K562 (cell line): ENCODE measurements around the gene PAQR7. TPM values are rescaled to one million over a fixed set of nuclear protein-coding genes. Genes with fewer than 3 reads are reported as not detected.

Source experiments
- BACH1 ChIP-seq: fragments of 200-800 bp; sonication (Bioruptor generic); IDR thresholded peaks from 2 replicates; pipeline ENCODE4 v1.6.1; 2016; ENCODE audit warnings: missing genetic modification characterization, missing compliant biosample characterization
- FOXP1 ChIP-seq: sonication (generic); formaldehyde crosslinking; IDR thresholded peaks from 2 replicates; pipeline ENCODE4 v1.8.0; 2022; ENCODE audit warnings: mild to moderate bottlenecking, missing genetic modification reagents
- MIER1 ChIP-seq: fragments of 450-650 bp; IDR thresholded peaks from 2 replicates; pipeline ENCODE4 v1.6.1; 2016; ENCODE audit warnings: antibody characterized with exemption, mild to moderate bottlenecking, low read depth
- PATZ1 ChIP-seq: fragments of 250-450 bp; sonication (Bioruptor Pico); IDR thresholded peaks from 2 replicates; pipeline ENCODE4 v1.5.0; 2020; ENCODE audit warnings: mild to moderate bottlenecking, borderline replicate concordance
- PHTF2 ChIP-seq: fragments of 250-450 bp; sonication (Bioruptor Pico); IDR thresholded peaks from 2 replicates; pipeline ENCODE4 v1.5.0; 2021; ENCODE audit warnings: mild to moderate bottlenecking
- SETDB1 ChIP-seq: IDR thresholded peaks from one replicate; pipeline ENCODE4 v1.6.1; 2012; ENCODE audit warnings: low read length, control low read depth, inconsistent platforms
- ZNF217 ChIP-seq: sonication (generic); formaldehyde crosslinking; IDR thresholded peaks from 2 replicates; pipeline ENCODE4 v1.8.0; 2022; ENCODE audit warnings: mild to moderate bottlenecking, missing genetic modification reagents
- ZNF318 ChIP-seq, 2 experiments: fragments of 450-650 bp; IDR thresholded peaks; 2 replicates each; pipeline ENCODE4 v1.6.1; 2016; ENCODE audit warnings: mild to moderate bottlenecking in 2 of 2, borderline replicate concordance in 1 of 2, low read depth in 1 of 2, moderate library complexity in 1 of 2
- polyA plus RNA-seq, 8 experiments: library from polyadenylated mRNA; depleted of rRNA in 4 of 8; stranded (reverse) in 5 of 8; unstranded in 3 of 8; fragments of >200 nt; fragmentation: Nextera tagmentation in 2 of 8; fragmentation: Illumina TruSeq in 1 of 8; extraction: Ambion mirVana in 2 of 8; extraction: Trizol in 1 of 8; gene quantifications; 2 replicates each; pipeline versions ENCODE4 v1.2.1 to v1.2.3, GENCODE V29; 2011 to 2014; ENCODE audit warnings: inconsistent platforms in 1 of 8, missing spikeins in 1 of 8
- total RNA-seq, 7 experiments: library from RNA; depleted of rRNA in 6 of 7; stranded (reverse); fragments of >200 nt in 6 of 7; fragmentation: Illumina TruSeq in 2 of 7; extraction: Trizol in 2 of 7; gene quantifications; 2 replicates each; pipeline versions ENCODE4 v1.2.1 to v1.2.3, GENCODE V29; 2011 to 2021; ENCODE audit warnings: low replicate concordance in 1 of 7
- TF ChIP-seq, protein P1 (sequence below): fragments of 150-350 bp; conservative IDR thresholded peaks from 2 replicates; pipeline ENCODE4 v1.6.1; 2014; ENCODE audit warnings: low read length
- TF ChIP-seq, protein P2 (sequence below): fragments of 250-450 bp; sonication (Bioruptor Pico); IDR thresholded peaks from 2 replicates; pipeline ENCODE4 v1.8.0; 2021; ENCODE audit warnings: moderate library complexity, mild to moderate bottlenecking, inconsistent platforms

Gene PAQR7
- total and polyA plus RNA-seq, 9 of the 15 experiments (the other 6 are each of a cell fraction or from before 2014, with no cell fraction given) = 1.1 to 5.2 (median 2.6) TPM

- TF ChIP-seq ZNF318 (IDR thresholded peaks at IDR 0.05; ENCODE audit: borderline replicate concordance in 1 of 2, low read depth in 1 of 2) = no peak
- no peak for TF ChIP-seq BACH1 (tag)
- TF ChIP-seq PHTF2 (CRISPR knock-in tag) = no peak
- TF ChIP-seq MIER1 = 0 out of 2 replicates have a peak, but pooled peaks have one; percentile 41
- TF ChIP-seq PATZ1 (CRISPR knock-in tag) = no peak
- TF ChIP-seq FOXP1 (CRISPR knock-in tag) = no peak
- TF ChIP-seq SETDB1 = no peak
- TF ChIP-seq, protein P1, sequence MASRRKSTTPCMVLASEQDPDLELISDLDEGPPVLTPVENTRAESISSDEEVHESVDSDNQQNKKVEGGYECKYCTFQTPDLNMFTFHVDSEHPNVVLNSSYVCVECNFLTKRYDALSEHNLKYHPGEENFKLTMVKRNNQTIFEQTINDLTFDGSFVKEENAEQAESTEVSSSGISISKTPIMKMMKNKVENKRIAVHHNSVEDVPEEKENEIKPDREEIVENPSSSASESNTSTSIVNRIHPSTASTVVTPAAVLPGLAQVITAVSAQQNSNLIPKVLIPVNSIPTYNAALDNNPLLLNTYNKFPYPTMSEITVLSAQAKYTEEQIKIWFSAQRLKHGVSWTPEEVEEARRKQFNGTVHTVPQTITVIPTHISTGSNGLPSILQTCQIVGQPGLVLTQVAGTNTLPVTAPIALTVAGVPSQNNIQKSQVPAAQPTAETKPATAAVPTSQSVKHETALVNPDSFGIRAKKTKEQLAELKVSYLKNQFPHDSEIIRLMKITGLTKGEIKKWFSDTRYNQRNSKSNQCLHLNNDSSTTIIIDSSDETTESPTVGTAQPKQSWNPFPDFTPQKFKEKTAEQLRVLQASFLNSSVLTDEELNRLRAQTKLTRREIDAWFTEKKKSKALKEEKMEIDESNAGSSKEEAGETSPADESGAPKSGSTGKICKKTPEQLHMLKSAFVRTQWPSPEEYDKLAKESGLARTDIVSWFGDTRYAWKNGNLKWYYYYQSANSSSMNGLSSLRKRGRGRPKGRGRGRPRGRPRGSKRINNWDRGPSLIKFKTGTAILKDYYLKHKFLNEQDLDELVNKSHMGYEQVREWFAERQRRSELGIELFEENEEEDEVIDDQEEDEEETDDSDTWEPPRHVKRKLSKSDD = no peak
- TF ChIP-seq, protein P2, sequence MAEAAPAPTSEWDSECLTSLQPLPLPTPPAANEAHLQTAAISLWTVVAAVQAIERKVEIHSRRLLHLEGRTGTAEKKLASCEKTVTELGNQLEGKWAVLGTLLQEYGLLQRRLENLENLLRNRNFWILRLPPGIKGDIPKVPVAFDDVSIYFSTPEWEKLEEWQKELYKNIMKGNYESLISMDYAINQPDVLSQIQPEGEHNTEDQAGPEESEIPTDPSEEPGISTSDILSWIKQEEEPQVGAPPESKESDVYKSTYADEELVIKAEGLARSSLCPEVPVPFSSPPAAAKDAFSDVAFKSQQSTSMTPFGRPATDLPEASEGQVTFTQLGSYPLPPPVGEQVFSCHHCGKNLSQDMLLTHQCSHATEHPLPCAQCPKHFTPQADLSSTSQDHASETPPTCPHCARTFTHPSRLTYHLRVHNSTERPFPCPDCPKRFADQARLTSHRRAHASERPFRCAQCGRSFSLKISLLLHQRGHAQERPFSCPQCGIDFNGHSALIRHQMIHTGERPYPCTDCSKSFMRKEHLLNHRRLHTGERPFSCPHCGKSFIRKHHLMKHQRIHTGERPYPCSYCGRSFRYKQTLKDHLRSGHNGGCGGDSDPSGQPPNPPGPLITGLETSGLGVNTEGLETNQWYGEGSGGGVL (CRISPR knock-in tag) = no peak
- no peak for TF ChIP-seq ZNF217
Observed at GRCh38 chr1:25821630-25822091, 53.8 kb downstream of the PAQR7 start (continued).
